ENCODE data around the gene ZDHHC6.
A peak's percentile ranks its signal among the peaks of the same experiment; 100 is the strongest.
"Not testable (repeated sequence)": the region's sequence is repeated elsewhere in the genome, so short reads cannot be mapped to it uniquely, and the experiment has no call there.

ZDHHC6 gene

DNA sequence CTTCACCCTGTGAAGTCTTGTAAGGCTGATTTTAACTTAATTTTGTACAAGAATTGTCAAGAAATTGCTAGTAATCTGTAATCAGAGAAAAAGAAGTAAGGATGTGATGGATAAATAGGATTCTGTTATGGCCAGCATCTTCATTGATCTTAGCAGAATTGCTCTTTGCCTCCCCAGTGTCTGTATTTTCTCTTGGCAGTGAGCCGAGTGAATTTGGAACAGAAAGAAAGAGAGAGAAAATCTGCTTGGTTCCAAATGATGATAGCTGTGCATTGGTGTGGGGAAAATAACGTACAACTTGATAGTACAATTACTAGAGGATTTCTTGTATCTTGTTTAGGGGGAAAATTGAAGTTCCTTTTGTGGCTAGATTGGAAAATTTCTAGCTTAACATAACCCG, 34.9 kb upstream of the ZDHHC6 start:
- H3K4me3 ChIP-seq (ENCODE audit: low read depth, low read length): no peak overlapping the region
- DNase-seq (ENCODE audit: low read depth): no peak
- in situ Hi-C loops (cut with HindIII; ENCODE audit: low sequenced_read_pairs): no loop called here
- TF ChIP-seq, protein P1, sequence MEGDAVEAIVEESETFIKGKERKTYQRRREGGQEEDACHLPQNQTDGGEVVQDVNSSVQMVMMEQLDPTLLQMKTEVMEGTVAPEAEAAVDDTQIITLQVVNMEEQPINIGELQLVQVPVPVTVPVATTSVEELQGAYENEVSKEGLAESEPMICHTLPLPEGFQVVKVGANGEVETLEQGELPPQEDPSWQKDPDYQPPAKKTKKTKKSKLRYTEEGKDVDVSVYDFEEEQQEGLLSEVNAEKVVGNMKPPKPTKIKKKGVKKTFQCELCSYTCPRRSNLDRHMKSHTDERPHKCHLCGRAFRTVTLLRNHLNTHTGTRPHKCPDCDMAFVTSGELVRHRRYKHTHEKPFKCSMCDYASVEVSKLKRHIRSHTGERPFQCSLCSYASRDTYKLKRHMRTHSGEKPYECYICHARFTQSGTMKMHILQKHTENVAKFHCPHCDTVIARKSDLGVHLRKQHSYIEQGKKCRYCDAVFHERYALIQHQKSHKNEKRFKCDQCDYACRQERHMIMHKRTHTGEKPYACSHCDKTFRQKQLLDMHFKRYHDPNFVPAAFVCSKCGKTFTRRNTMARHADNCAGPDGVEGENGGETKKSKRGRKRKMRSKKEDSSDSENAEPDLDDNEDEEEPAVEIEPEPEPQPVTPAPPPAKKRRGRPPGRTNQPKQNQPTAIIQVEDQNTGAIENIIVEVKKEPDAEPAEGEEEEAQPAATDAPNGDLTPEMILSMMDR (IDR thresholded peaks at IDR 0.05; ENCODE audit: low read depth, low read length, missing control alignments): no peak

DNA sequence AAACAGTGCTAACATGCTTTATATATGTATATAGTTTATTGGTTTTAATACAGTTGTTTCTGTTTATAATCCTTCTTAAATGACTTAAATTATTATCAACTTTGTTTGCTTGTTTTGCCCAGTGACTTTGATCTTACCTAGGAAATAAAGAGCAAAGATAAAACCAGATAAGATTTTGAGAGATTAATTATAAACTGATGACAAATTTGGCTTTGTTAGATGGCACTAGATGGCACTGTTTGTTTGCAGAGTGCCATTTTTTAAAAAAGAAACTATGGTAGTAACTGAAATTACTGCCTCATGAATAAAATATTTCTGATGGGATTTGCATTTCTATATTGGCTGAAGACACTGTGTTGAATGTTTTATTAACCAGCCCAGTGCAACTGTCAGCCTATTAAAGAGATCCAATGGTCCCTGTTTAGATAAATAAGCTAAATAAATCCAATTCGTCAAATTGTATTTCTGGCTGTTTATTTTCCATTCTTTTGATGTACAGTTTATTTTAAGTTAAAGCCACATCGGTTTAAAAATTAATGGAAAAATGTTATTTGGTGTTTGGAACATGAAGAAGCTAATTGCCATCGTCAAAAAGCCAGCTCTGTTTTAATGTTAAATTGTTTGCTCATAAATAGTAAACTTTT, 29.0 kb upstream of the ZDHHC6 start:
- in situ Hi-C loops (cut with HindIII; ENCODE audit: low sequenced_read_pairs): no loop called here

DNA sequence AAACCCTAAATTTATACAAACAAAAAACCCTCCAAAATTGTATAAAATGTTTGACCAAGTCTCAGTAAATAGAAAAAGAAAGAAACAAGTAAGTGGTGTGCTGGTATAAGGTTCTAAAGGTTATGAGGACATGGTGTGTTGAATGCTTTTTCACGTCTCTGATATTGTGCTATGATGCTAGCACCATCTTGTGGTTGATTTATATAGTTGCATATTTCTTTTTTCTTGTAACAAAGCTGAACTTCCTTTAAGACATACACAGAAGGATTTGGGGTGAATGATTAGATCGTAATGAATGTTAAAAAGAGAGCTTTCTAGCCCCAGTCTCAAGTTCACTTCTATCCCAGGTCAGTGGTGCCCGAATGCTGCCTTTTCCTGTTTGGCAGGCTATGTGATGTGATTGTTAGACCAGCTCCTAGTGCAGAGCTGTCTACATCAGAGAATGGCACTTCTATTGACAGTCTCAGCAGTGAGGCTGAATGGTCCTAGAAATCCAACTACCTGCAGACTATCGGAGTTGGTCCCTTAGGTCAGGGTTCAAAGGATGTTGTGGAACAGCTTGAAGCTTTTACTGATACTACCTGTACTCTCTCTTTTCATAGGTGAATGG, 25.3 kb upstream of the ZDHHC6 start:
- in situ Hi-C loops (cut with HindIII; ENCODE audit: low sequenced_read_pairs): no loop called here
- TF ChIP-seq, protein P1 (IDR thresholded peaks at IDR 0.05; ENCODE audit: low read depth, low read length, missing control alignments): peak; percentile 49
- no peak overlapping the region for H3K4me3 ChIP-seq (ENCODE audit: low read depth, low read length)
- peak; percentile 22 for DNase-seq (ENCODE audit: low read depth)

More for the DNA sequence above, 29.0 kb upstream of the ZDHHC6 start:
- TF ChIP-seq, protein P1 (IDR thresholded peaks at IDR 0.05; ENCODE audit: low read depth, low read length, missing control alignments): peak; percentile 30
- DNase-seq (ENCODE audit: low read depth): peak; percentile 12
- no peak overlapping the region for H3K4me3 ChIP-seq (ENCODE audit: low read depth, low read length)

DNA sequence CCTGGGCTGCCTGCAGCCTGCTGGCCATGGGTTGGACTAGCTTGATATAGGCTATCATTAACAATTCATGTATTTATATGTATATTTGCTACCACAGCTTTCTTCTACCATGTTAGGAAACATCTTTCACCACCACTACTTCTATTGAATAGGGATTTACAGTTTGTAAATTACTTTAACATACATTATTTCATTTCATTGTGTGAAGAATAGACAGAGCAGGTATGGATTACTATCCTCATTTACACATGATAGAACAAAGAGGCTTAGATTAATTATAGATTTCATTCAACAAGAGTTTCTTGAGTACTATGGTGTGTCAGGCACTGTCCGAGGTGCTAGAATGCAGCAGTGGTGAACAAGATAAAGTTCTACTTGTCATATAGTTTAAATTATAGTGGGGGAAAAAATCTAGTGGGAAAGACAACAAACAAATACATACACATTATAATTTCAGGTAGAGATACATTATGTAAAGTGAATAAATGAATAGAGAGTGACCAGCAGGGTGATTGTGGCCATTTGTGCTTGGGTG, 20.9 kb upstream of the ZDHHC6 start:
- no peak for DNase-seq (ENCODE audit: low read depth)
- H3K4me3 ChIP-seq (ENCODE audit: low read depth, low read length): no peak overlapping the region
- TF ChIP-seq, protein P1 (IDR thresholded peaks at IDR 0.05; ENCODE audit: low read depth, low read length, missing control alignments): no peak
- in situ Hi-C loops (cut with HindIII; ENCODE audit: low sequenced_read_pairs): no loop called here

DNA sequence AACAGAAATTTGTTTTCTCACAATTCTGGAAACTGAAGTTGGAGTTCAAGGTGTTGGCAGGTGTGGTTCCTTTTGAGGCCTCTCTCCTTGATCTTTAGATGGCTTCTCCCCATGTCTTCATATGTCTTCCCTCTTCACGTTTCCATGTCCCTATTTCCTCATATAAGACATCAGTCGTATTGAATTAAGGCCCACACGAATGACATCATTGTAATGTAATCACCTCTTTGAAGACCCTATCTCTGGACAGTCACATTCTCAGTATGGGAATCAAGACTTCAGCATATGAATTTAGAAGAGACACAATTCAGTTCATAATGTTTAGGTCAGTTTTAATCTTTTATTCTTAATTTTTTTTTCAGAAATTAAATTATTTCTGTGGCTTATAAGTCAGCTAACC, 20.1 kb upstream of the ZDHHC6 start:
- no peak overlapping the region for H3K4me3 ChIP-seq (ENCODE audit: low read depth, low read length)
- TF ChIP-seq, protein P1 (IDR thresholded peaks at IDR 0.05; ENCODE audit: low read depth, low read length, missing control alignments): no peak
- DNase-seq (ENCODE audit: low read depth): no peak
- in situ Hi-C loops (cut with HindIII; ENCODE audit: low sequenced_read_pairs): no loop called here

DNA sequence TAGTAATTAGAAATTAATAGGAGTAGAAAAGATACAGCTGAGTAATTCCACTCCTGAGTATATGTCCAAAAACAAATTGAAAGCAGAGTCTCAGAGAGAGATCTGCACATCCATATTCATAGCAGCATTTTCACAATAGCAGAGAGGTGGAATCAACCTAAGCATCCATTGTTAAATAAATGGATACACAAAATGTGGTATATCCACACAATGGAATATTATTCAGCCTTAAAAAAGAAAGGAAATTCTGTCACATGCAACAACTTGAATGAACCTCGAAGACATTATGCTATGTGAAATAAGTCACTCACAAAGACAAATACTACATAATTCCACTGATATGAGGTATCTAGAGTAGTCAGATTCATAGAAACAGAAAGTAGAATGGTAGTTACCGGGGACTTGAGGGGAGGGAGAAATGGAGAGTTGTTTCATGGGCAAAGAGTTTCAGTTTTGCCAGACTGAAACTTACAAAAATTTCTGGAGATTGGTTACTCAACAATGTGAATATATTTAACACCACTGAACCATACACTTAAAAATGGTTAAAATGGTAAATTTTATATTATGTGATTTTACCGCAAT, 18.7 kb upstream of the ZDHHC6 start:
- TF ChIP-seq, protein P1 (IDR thresholded peaks at IDR 0.05; ENCODE audit: low read depth, low read length, missing control alignments): no peak
- H3K4me3 ChIP-seq (ENCODE audit: low read depth, low read length): no peak overlapping the region
- in situ Hi-C loops (cut with HindIII; ENCODE audit: low sequenced_read_pairs): no loop called here
- DNase-seq (ENCODE audit: low read depth): no peak

DNA sequence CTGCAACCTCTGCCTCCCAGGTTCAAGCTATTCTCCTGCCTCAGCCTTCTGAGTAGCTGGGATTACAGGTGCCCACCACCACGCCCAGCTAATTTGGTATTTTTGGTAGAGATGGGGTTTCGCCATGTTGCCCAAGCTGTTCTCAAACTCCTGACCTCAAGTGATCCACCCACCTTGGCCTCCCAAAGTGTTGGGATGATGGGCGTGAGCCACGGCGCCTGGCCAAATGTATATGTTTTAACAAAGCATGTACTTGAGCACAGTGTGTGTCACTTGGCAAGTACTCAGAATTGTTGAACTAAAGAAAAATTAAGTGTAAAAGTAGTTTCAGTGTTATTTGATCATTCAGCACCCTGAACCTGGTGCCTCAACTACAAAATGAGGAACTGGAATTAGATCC, 17.4 kb upstream of the ZDHHC6 start:
- H3K4me3 ChIP-seq (ENCODE audit: low read depth, low read length); in situ Hi-C loops (cut with HindIII; ENCODE audit: low sequenced_read_pairs); DNase-seq (ENCODE audit: low read depth): not testable (repeated sequence)
